Ovary (tissue), 9 donors: Measurements from ENCODE around the gene CD3E. TPM values are rescaled to one million over a fixed set of nuclear protein-coding genes. Genes with fewer than 3 reads are reported as not detected.

Experiments
- DNase-seq, 5 donors: peaks; one replicate each; pipeline ENCODE4 v3.0.0-alpha.2; 2019 to 2020
- H3K27ac ChIP-seq, 2 donors: fragments of 200-600 bp; one replicate each; pipeline versions ENCODE4 v1.5.1 to v1.8.0; 2019 to 2022
- H3K27me3 ChIP-seq: fragments of 200-600 bp; one replicate; pipeline ENCODE4 v1.8.0; 2022
- H3K36me3 ChIP-seq: fragments of 200-600 bp; sonication (generic); one replicate; pipeline ENCODE4 v1.5.1; 2019
- H3K4me1 ChIP-seq: one replicate; pipeline ENCODE4 v1.8.1; 2013; ENCODE audit warnings: mild to moderate bottlenecking, moderate library complexity; ENCODE audit not compliant: insufficient read depth
- H3K4me3 ChIP-seq: fragments of 200-600 bp; sonication (generic); one replicate; pipeline ENCODE4 v1.5.1; 2017
- H3K9me3 ChIP-seq, 2 donors: fragments of 200-600 bp in 1 of 2; sonication (generic) in 1 of 2; one replicate each; pipeline versions ENCODE4 v1.5.1 to v1.8.1; 2013 to 2019; ENCODE audit warnings: mild to moderate bottlenecking in 1 of 2, moderate library complexity in 1 of 2
- CTCF ChIP-seq, 3 donors: fragments of 450-650 bp in 2 of 3; fragments of 200-600 bp in 1 of 3; IDR thresholded peaks; one replicate each; pipeline versions ENCODE4 v1.5.1 to v1.8.0; 2016 to 2022; ENCODE audit warnings: antibody characterized with exemption in 3 of 3, mild to moderate bottlenecking in 1 of 3
- EP300 ChIP-seq: sonication (generic); formaldehyde crosslinking; IDR thresholded peaks from one replicate; pipeline ENCODE4 v1.6.1; 2017; ENCODE audit warnings: antibody characterized with exemption
- POLR2A ChIP-seq: fragments of 450-650 bp; IDR thresholded peaks from one replicate; pipeline ENCODE4 v1.6.1; 2017; ENCODE audit warnings: antibody characterized with exemption, mild to moderate bottlenecking, moderate library complexity
- WGBS, 3 donors: extraction: QIAGEN DNeasy Blood & Tissue Kit in 1 of 3; methylation state at CpG; one replicate each; pipeline versions ENCODE4 v1.1.5 to v1.1.7; 2013 to 2017; 5-methylcytosine and 5-hydroxymethylcytosine counted together
- intact Hi-C, 4 donors: fragments of 100-400 bp; cut with DNase I; formaldehyde crosslinking; loops; one replicate each; pipeline versions ENCODE4 v1.11.0 to v1.15.1; 2022 to 2023
- polyA plus RNA-seq, 2 donors: library from polyadenylated mRNA; stranded (reverse); fragments of 200-250 nt in 1 of 2; fragments of 350-450 nt in 1 of 2; fragmentation: Illumina TruSeq in 1 of 2; extraction: RNeasy Lipid Tissue Mini Kit (QIAGEN cat#74804) in 1 of 2; gene quantifications; one replicate each; pipeline ENCODE4 v1.2.3, GENCODE V29; 2013 to 2014
- total RNA-seq, 7 donors: library from RNA; depleted of rRNA in 2 of 7; stranded (reverse); fragments of >200 nt in 2 of 7; fragmentation: NEBNext Ultra II Directional in 3 of 7; extraction: Animal tissue kit (Norgen Biotek cat#: 25700) in 3 of 7; gene quantifications; one replicate each; pipeline versions ENCODE4 v1.1.0 to v1.2.4, GENCODE V29; 2016 to 2023
- donor health status: DM: no; HTN: no; CAD: no; lungs with moderate emphysema.
- donor health status: DM: no; HTN: no; CAD: no.
- donor health status: Bipolar disorder and iron deficiency.
- donor health status: DM: yes; HTN: yes; CAD: no.
- donor health status: DM: no; HTN: no; CAD: no.
- donor health status: DM: yes; HTN: yes; CAD: no.

CD3E gene
- total and polyA plus RNA-seq, 9 donors, result 0.36 to 11.0 (median 0.80) TPM; not detected in 1

GRCh38 chr11:118277312-118277711 is 27.2 kb upstream of the CD3E start:
- TF ChIP-seq CTCF (IDR thresholded peaks at IDR 0.05) (no peak), EP300 (no peak), POLR2A (no peak)
- no peak overlapping the region for H3K4me3 ChIP-seq
- 85 to 96% (median 88%) methylated on average over 1 of the region's 1 CpG for WGBS, 3 donors
- H3K36me3 ChIP-seq, result no peaks in the 10 kb centered on the region
- no peak for DNase-seq
- no peaks in the 10 kb centered on the region for H3K9me3 ChIP-seq
- H3K27ac ChIP-seq, result no peak overlapping the region
- no peaks in the 10 kb centered on the region for H3K27me3 ChIP-seq
- H3K4me1 ChIP-seq, result no peaks in the 10 kb centered on the region
- intact Hi-C loops, result no loop called here

- TF ChIP-seq POLR2A (no peak), EP300 (no peak), CTCF (IDR thresholded peaks at IDR 0.05) (no peak)
- Histone ChIP-seq H3K27me3 (no peaks in the 10 kb centered on the region), H3K27ac (no peak overlapping the region), H3K9me3 (no peaks in the 10 kb centered on the region), H3K36me3 (no peaks in the 10 kb centered on the region), H3K4me1 (no peaks in the 10 kb centered on the region), H3K4me3 (no peak overlapping the region)
- intact Hi-C loops, result no loop called here
- 91 to 98% (median 97%) methylated on average over 1 of the region's 1 CpG for whole genome bisulfite sequencing, 3 donors
- DNase-seq, result no peak
Measured at GRCh38 chr11:118281284-118281683, 23.2 kb upstream of the CD3E start.

- Histone ChIP-seq H3K9me3 (no peaks in the 10 kb centered on the region), H3K27me3 (no peaks in the 10 kb centered on the region), H3K27ac (no peak overlapping the region), H3K4me1 (no peaks in the 10 kb centered on the region), H3K36me3 (no peaks in the 10 kb centered on the region), H3K4me3 (no peak overlapping the region)
- DNase-seq, result no peak
- intact Hi-C loops, result no loop called here
- TF ChIP-seq CTCF (IDR thresholded peaks at IDR 0.05), result no peak
- TF ChIP-seq EP300, result no peak
- no peak for TF ChIP-seq POLR2A
- WGBS, 3 donors, result 68 to 78% (median 68%) methylated on average over 6 of the region's 6 CpGs
Measured at GRCh38 chr11:118282606-118283005, 21.9 kb upstream of the CD3E start.

- TF ChIP-seq POLR2A (no peak), CTCF (IDR thresholded peaks at IDR 0.05) (no peak), EP300 (no peak)
- no peaks in the 10 kb centered on the region for H3K27me3 ChIP-seq
- WGBS, 3 donors, result 61 to 74% (median 67%) methylated on average over 5 of the region's 5 CpGs
- H3K4me3 ChIP-seq, result no peak overlapping the region
- no peaks in the 10 kb centered on the region for H3K36me3 ChIP-seq
- H3K27ac ChIP-seq, result no peak overlapping the region
- intact Hi-C loops, result no loop called here
- no peaks in the 10 kb centered on the region for H3K9me3 ChIP-seq
- DNase-seq, result no peak
- no peaks in the 10 kb centered on the region for H3K4me1 ChIP-seq
Measured at GRCh38 chr11:118283037-118283636, 21.4 kb upstream of the CD3E start.
